H9 (cell line): ENCODE measurements around the gene HOXD11. TPM values are rescaled to one million over a fixed set of nuclear protein-coding genes. Genes with fewer than 3 reads are reported as not detected.

ENCODE experiments used
- DNase-seq: peaks from one replicate; pipeline ENCODE4 v3.0.0-alpha.2; 2017
- H2AFZ ChIP-seq: one replicate; pipeline ENCODE4 v1.6.1; 2013; ENCODE audit warnings: mild to moderate bottlenecking, low read length, control low read depth, moderate library complexity
- H2AK5ac ChIP-seq: 2 replicates; pipeline ENCODE4 v1.6.1; 2013; ENCODE audit warnings: low read length, control low read depth, mixed read lengths; ENCODE audit not compliant: insufficient read length
- H2BK120ac ChIP-seq: one replicate; pipeline ENCODE4 v1.6.1; 2013; ENCODE audit warnings: low read depth, mild to moderate bottlenecking, low read length, control low read depth, inconsistent platforms; ENCODE audit not compliant: poor library complexity, severe bottlenecking
- H2BK12ac ChIP-seq: 2 replicates; pipeline ENCODE4 v1.6.1; 2013; ENCODE audit warnings: low read length, control low read depth, mixed read lengths, low read depth; ENCODE audit not compliant: insufficient read length
- H2BK15ac ChIP-seq: 2 replicates; pipeline ENCODE4 v1.6.1; 2013; ENCODE audit warnings: low read depth, low read length, control low read depth
- H2BK20ac ChIP-seq: one replicate; pipeline ENCODE4 v1.6.1; 2013; ENCODE audit warnings: low read depth, mild to moderate bottlenecking, low read length, control low read depth, inconsistent platforms; ENCODE audit not compliant: poor library complexity, severe bottlenecking
- H2BK5ac ChIP-seq: 2 replicates; pipeline ENCODE4 v1.6.1; 2013; ENCODE audit warnings: low read length, control low read depth, mixed read lengths; ENCODE audit not compliant: insufficient read length
- H3K14ac ChIP-seq: 2 replicates; pipeline ENCODE4 v1.6.1; 2013; ENCODE audit warnings: low read length, control low read depth; ENCODE audit not compliant: insufficient read depth
- H3K18ac ChIP-seq: 2 replicates; pipeline ENCODE4 v1.6.1; 2013; ENCODE audit warnings: low read depth, mild to moderate bottlenecking, mixed read lengths, low read length, control low read depth; ENCODE audit not compliant: insufficient read length
- H3K23ac ChIP-seq: 2 replicates; pipeline ENCODE4 v1.6.1; 2013; ENCODE audit warnings: low read length, control low read depth, mixed read lengths, low read depth; ENCODE audit not compliant: insufficient read length
- H3K23me2 ChIP-seq: 2 replicates; pipeline ENCODE4 v1.6.1; 2013; ENCODE audit warnings: low read depth, mild to moderate bottlenecking, mixed read lengths, low read length, control low read depth; ENCODE audit not compliant: insufficient read length, poor library complexity, severe bottlenecking
- H3K27ac ChIP-seq: 2 replicates; pipeline ENCODE4 v1.5.1; 2013; ENCODE audit warnings: low read length, control low read depth, mixed read lengths, low read depth; ENCODE audit not compliant: insufficient read length
- H3K27me3 ChIP-seq: 2 replicates; pipeline ENCODE4 v1.6.1; 2013; ENCODE audit warnings: low read length, control low read depth, inconsistent platforms; ENCODE audit not compliant: insufficient read depth
- H3K4ac ChIP-seq: 2 replicates; pipeline ENCODE4 v1.6.1; 2013; ENCODE audit warnings: low read depth, mild to moderate bottlenecking, control low read depth, inconsistent platforms, low read length, moderate library complexity
- H3K4me1 ChIP-seq: 2 replicates; pipeline ENCODE4 v1.6.1; 2013; ENCODE audit warnings: low read length, control low read depth, inconsistent platforms; ENCODE audit not compliant: insufficient read depth
- H3K4me2 ChIP-seq: 2 replicates; pipeline ENCODE4 v1.6.1; 2013; ENCODE audit warnings: low read length, control low read depth, mixed read lengths; ENCODE audit not compliant: insufficient read length, insufficient read depth
- H3K56ac ChIP-seq: 2 replicates; pipeline ENCODE4 v1.6.1; 2013; ENCODE audit warnings: low read depth, mild to moderate bottlenecking, mixed read lengths, low read length, control low read depth; ENCODE audit not compliant: insufficient read length
- H3K79me1 ChIP-seq: 2 replicates; pipeline ENCODE4 v1.6.1; 2013; ENCODE audit warnings: low read depth, mild to moderate bottlenecking, moderate library complexity, low read length, control low read depth, inconsistent platforms; ENCODE audit not compliant: insufficient read depth, poor library complexity, severe bottlenecking
- H3K79me2 ChIP-seq: 2 replicates; pipeline ENCODE4 v1.6.1; 2013; ENCODE audit warnings: low read length, control low read depth, inconsistent platforms; ENCODE audit not compliant: insufficient read depth
- H3K9ac ChIP-seq: 2 replicates; pipeline ENCODE4 v1.6.1; 2013; ENCODE audit warnings: low read length, control low read depth, mixed read lengths; ENCODE audit not compliant: insufficient read length; ENCODE audit errors: extremely low read depth
- H3K9me3 ChIP-seq: one replicate; pipeline ENCODE4 v1.6.1; 2013; ENCODE audit warnings: low read depth, low read length, inconsistent platforms; ENCODE audit not compliant: control insufficient read depth
- H3T11ph ChIP-seq: one replicate; pipeline ENCODE4 v1.6.1; 2013; ENCODE audit warnings: mild to moderate bottlenecking, low read length, control low read depth, inconsistent platforms
- H4K20me1 ChIP-seq: one replicate; pipeline ENCODE4 v1.6.1; 2013; ENCODE audit not compliant: control insufficient read depth, insufficient read length, insufficient read depth
- H4K5ac ChIP-seq: 2 replicates; pipeline ENCODE4 v1.6.1; 2013; ENCODE audit warnings: low read depth, mild to moderate bottlenecking, mixed read lengths, low read length, control low read depth; ENCODE audit not compliant: insufficient read length
- H4K8ac ChIP-seq: replicated peaks from 2 replicates; pipeline ENCODE4 v1.6.1; 2013; ENCODE audit warnings: low read length, control low read depth, mixed read lengths, low read depth; ENCODE audit not compliant: insufficient read length
- H4K91ac ChIP-seq: 2 replicates; pipeline ENCODE4 v1.6.1; 2013; ENCODE audit warnings: low read depth, mild to moderate bottlenecking, moderate library complexity, mixed read lengths, low read length, control low read depth; ENCODE audit not compliant: insufficient read length
- H3K27ac Mint-ChIP-seq, 3 experiments: 2 replicates in 2 of 3; 3 replicates in 1 of 3; pipeline ENCODE4 v1.8.0; 2020 to 2021; ENCODE audit warnings: mixed read lengths in 3 of 3, mild to moderate bottlenecking in 1 of 3, moderate library complexity in 1 of 3
- H3K27me3 Mint-ChIP-seq: 2 replicates; pipeline ENCODE4 v1.8.0; 2021; ENCODE audit warnings: low read depth, mild to moderate bottlenecking, moderate library complexity, mixed read lengths
- H3K36me3 Mint-ChIP-seq, 3 experiments: 2 replicates in 2 of 3; 3 replicates in 1 of 3; pipeline ENCODE4 v1.8.0; 2020 to 2021; ENCODE audit warnings: low read depth in 3 of 3, mixed read lengths in 3 of 3; ENCODE audit not compliant: insufficient read depth in 1 of 3
- H3K4me1 Mint-ChIP-seq, 2 experiments: 2 replicates each; pipeline ENCODE4 v1.8.0; 2020; ENCODE audit warnings: mixed read lengths in 2 of 2
- H3K4me3 Mint-ChIP-seq, 2 experiments: 2 replicates in 1 of 2; 3 replicates in 1 of 2; pipeline ENCODE4 v1.8.0; 2020 to 2021; ENCODE audit warnings: mild to moderate bottlenecking in 2 of 2, mixed read lengths in 2 of 2, moderate library complexity in 1 of 2
- H3K9me3 Mint-ChIP-seq, 2 experiments: 2 replicates in 1 of 2; 3 replicates in 1 of 2; pipeline ENCODE4 v1.8.0; 2020; ENCODE audit warnings: mild to moderate bottlenecking in 2 of 2, mixed read lengths in 2 of 2, moderate library complexity in 1 of 2
- CTCF ChIP-seq: fragments of 200-600 bp; sonication (generic); conservative IDR thresholded peaks from 3 replicates; pipeline ENCODE4 v1.8.0; 2021; ENCODE audit warnings: antibody characterized with exemption, mild to moderate bottlenecking
- WGBS: extraction: QIAGEN DNeasy Blood & Tissue Kit; methylation state at CpG from one replicate; pipeline ENCODE4 v1.1.7; 2013; ENCODE audit warnings: missing lambda C conversion rate, low lambda C conversion rate, mixed read lengths; ENCODE audit not compliant: insufficient read length; ENCODE audit errors: extremely low coverage; 5-methylcytosine and 5-hydroxymethylcytosine counted together
- total RNA-seq: library from RNA; stranded (reverse); gene quantifications from 2 replicates; pipeline ENCODE4 v1.2.1, GENCODE V29; 2021

The HOXD11 gene
- total RNA-seq, 1 experiment from 2014 or later, result not detected

GRCh38 chr2:176107731-176108181, 676 bp downstream of the HOXD11 start:
- H2BK12ac ChIP-seq, result no peak overlapping the region
- no peak overlapping the region for H4K91ac ChIP-seq
- no peak overlapping the region for H3K9ac ChIP-seq
- TF ChIP-seq CTCF, result no peak
- H3K4me1 Mint-ChIP-seq, result peaks cover 14 to 40% of the 10 kb centered on the region in 2 experiments
- no peak overlapping the region for H3K18ac ChIP-seq
- no peak overlapping the region for H3K27ac Mint-ChIP-seq
- H3T11ph ChIP-seq, result no peak overlapping the region
- H2BK5ac ChIP-seq, result no peak overlapping the region
- H3K79me1 ChIP-seq, result no peaks in the 10 kb centered on the region
- H3K23me2 ChIP-seq, result no peaks in the 10 kb centered on the region
- no peak overlapping the region for H2AK5ac ChIP-seq
- no peak overlapping the region for H3K23ac ChIP-seq
- WGBS, result no CpG with 5 or more reads among the region's 59 CpGs
- no peaks in the 10 kb centered on the region for H3K9me3 ChIP-seq
- H3K4me1 ChIP-seq, result no peaks in the 10 kb centered on the region
- peak; percentile 26 for DNase-seq
- no peak overlapping the region for H4K5ac ChIP-seq
- H2BK120ac ChIP-seq, result no peak overlapping the region
- H3K4me2 ChIP-seq, result no peak overlapping the region
- no peaks in the 10 kb centered on the region; a peak in 2 of 7 replicates for H3K36me3 Mint-ChIP-seq
- H4K20me1 ChIP-seq, result no peaks in the 10 kb centered on the region
- no peaks in the 10 kb centered on the region for H3K79me2 ChIP-seq
- H3K4me3 Mint-ChIP-seq, result no peak overlapping the region
- H3K56ac ChIP-seq, result no peak overlapping the region
- H2BK20ac ChIP-seq, result no peak overlapping the region
- no peak overlapping the region for H3K27ac ChIP-seq
- H3K27me3 Mint-ChIP-seq, result peaks cover 96% of the 10 kb centered on the region
- H3K9me3 Mint-ChIP-seq, result peaks cover 0 to 14% of the 10 kb centered on the region in 2 experiments
- H2BK15ac ChIP-seq, result no peak overlapping the region
- H4K8ac ChIP-seq, result no peak overlapping the region
- no peak overlapping the region for H2AFZ ChIP-seq
- H3K27me3 ChIP-seq, result peaks cover 93% of the 10 kb centered on the region
- no peak overlapping the region for H3K4ac ChIP-seq
- no peak overlapping the region for H3K14ac ChIP-seq
